ENCODE measurements around the gene TBATA. TPM values are rescaled to one million over a fixed set of nuclear protein-coding genes. Genes with fewer than 3 reads are reported as not detected.

Gene TBATA
- polyA plus RNA-seq (2013), result not detected in 2 replicates

DNA sequence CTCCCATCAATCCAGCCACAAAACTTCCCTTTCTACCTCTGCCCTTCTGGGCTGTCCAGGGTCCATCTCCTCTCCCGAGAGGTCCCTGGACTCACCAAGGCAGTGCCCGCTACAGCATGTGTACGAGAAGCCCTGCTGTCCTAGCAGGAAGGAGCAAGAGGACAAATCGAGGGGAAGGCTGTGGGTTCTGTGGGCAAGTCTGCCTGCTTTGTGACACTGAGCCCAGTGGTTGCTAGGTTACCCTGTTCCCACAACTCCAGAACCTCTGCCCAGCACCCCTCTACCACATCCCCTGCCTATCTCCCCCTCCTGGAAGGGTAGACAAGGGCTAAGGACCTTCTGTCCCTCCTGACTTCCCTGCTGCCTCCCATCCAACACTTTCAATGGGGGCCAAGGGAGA, at the start of gene TBATA:
TBATA (minus strand) TSS at position 188 of the 400 bp plus-strand sequence. CDS start 1,998 bp downstream, outside the sequence.
- Histone ChIP-seq H2BK5ac (ENCODE audit: low read depth, low read length, poor library complexity) (no peak within 1 kb of the TSS), H3K79me1 (ENCODE audit: low read length) (no peaks in the 10 kb centered on the region), H4K12ac (ENCODE audit: low read depth, low read length) (no peak within 1 kb of the TSS), H2AFZ (ENCODE audit: insufficient read depth, low read length, poor library complexity) (no peak within 1 kb of the TSS), H3K79me2 (ENCODE audit: control insufficient read depth, insufficient read depth, low read length, poor library complexity) (no peaks in the 10 kb centered on the region), H3K4me1 (ENCODE audit: control insufficient read depth in 1 of 2, insufficient read depth in 2 of 2, low read length in 2 of 2) (no peaks in the 10 kb centered on the region), H3K4ac (ENCODE audit: low read depth, low read length) (no peak within 1 kb of the TSS), H3K36me3 (ENCODE audit: control insufficient read depth in 1 of 2, insufficient read depth in 2 of 2, low read length in 2 of 2) (no peaks in the 10 kb centered on the region), H4K91ac (ENCODE audit: low read depth, low read length) (no peak within 1 kb of the TSS), H4K8ac (ENCODE audit: low read depth, low read length) (no peak within 1 kb of the TSS), H3K18ac (ENCODE audit: low read length) (no peak within 1 kb of the TSS), H3K27ac (ENCODE audit: low read depth, low read length) (no peak within 1 kb of the TSS), H3K4me3 (ENCODE audit: low read depth, low read length) (no peak within 1 kb of the TSS), H3K4me2 (ENCODE audit: low read length) (no peak within 1 kb of the TSS), H3K9ac (ENCODE audit: low read length) (no peak within 1 kb of the TSS), H2BK120ac (ENCODE audit: insufficient read depth, low read length, poor library complexity) (no peak within 1 kb of the TSS), H3K27me3 (ENCODE audit: insufficient read depth, low read length) (no peaks in the 10 kb centered on the region), H3K14ac (ENCODE audit: low read length) (no peak within 1 kb of the TSS), H3K9me3 (ENCODE audit: insufficient read depth, low read depth, low read length) (peaks cover 2% of the 10 kb centered on the region), H2BK12ac (ENCODE audit: low read length) (no peak within 1 kb of the TSS), H3K23ac (ENCODE audit: low read length) (no peak within 1 kb of the TSS), H2AK5ac (ENCODE audit: low read length) (no peak within 1 kb of the TSS)
- WGBS (ENCODE audit: extremely low coverage, insufficient coverage, insufficient read length), result no CpG with 5 or more reads among the region's 4 CpGs
- DNase-seq, result no peak

GRCh38 chr10:70834441-70835151, 49.4 kb upstream of the TBATA start:
- Histone ChIP-seq H2BK5ac (ENCODE audit: low read depth, low read length, poor library complexity) (no peak overlapping the region), H2BK12ac (ENCODE audit: low read length) (no peak overlapping the region), H2AFZ (ENCODE audit: insufficient read depth, low read length, poor library complexity) (no peak overlapping the region), H3K4me3 (ENCODE audit: low read depth, low read length) (no peak overlapping the region), H4K8ac (ENCODE audit: low read depth, low read length) (no peak overlapping the region), H3K18ac (ENCODE audit: low read length) (no peak overlapping the region), H3K4ac (ENCODE audit: low read depth, low read length) (no peak overlapping the region), H4K91ac (ENCODE audit: low read depth, low read length) (no peak overlapping the region), H3K14ac (ENCODE audit: low read length) (no peak overlapping the region), H3K27ac (ENCODE audit: low read depth, low read length) (no peak overlapping the region), H3K4me2 (ENCODE audit: low read length) (no peak overlapping the region), H3K79me1 (ENCODE audit: low read length) (peaks cover 7% of the 10 kb centered on the region), H2AK5ac (ENCODE audit: low read length) (no peak overlapping the region), H3K27me3 (ENCODE audit: insufficient read depth, low read length) (no peaks in the 10 kb centered on the region), H3K36me3 (ENCODE audit: control insufficient read depth in 1 of 2, insufficient read depth in 2 of 2, low read length in 2 of 2) (peaks cover 0 to 5% of the 10 kb centered on the region in 2 experiments), H3K9me3 (ENCODE audit: insufficient read depth, low read depth, low read length) (no peaks in the 10 kb centered on the region), H3K79me2 (ENCODE audit: control insufficient read depth, insufficient read depth, low read length, poor library complexity) (no peaks in the 10 kb centered on the region), H2BK120ac (ENCODE audit: insufficient read depth, low read length, poor library complexity) (no peak overlapping the region), H3K4me1 (ENCODE audit: control insufficient read depth in 1 of 2, insufficient read depth in 2 of 2, low read length in 2 of 2) (peaks cover 13 to 24% of the 10 kb centered on the region in 2 experiments), H3K9ac (ENCODE audit: low read length) (no peak overlapping the region), H3K23ac (ENCODE audit: low read length) (no peak overlapping the region), H4K12ac (ENCODE audit: low read depth, low read length) (no peak overlapping the region)
- no peak for DNase-seq
- no CpG with 5 or more reads among the region's 7 CpGs for WGBS (ENCODE audit: extremely low coverage, insufficient coverage, insufficient read length)

- Histone ChIP-seq H3K4me3 (ENCODE audit: low read depth, low read length) (no peak overlapping the region), H4K91ac (ENCODE audit: low read depth, low read length) (no peak overlapping the region), H3K14ac (ENCODE audit: low read length) (no peak overlapping the region)
These were observed 48.8 kb upstream of the TBATA start for GRCh38 chr10:70834021-70834420.

GRCh38 chr10:70833601-70834000, 48.4 kb upstream of the TBATA start:
- peaks cover 0 to 5% of the 10 kb centered on the region in 2 experiments for H3K36me3 ChIP-seq (ENCODE audit: control insufficient read depth in 1 of 2, insufficient read depth in 2 of 2, low read length in 2 of 2)
- H3K14ac ChIP-seq (ENCODE audit: low read length), result no peak overlapping the region
- H3K4me1 ChIP-seq (ENCODE audit: control insufficient read depth in 1 of 2, insufficient read depth in 2 of 2, low read length in 2 of 2), result peaks cover 16 to 28% of the 10 kb centered on the region in 2 experiments
- WGBS (ENCODE audit: extremely low coverage, insufficient coverage, insufficient read length), result no CpG with 5 or more reads among the region's 2 CpGs
- no peak for DNase-seq
- no peak overlapping the region for H4K91ac ChIP-seq (ENCODE audit: low read depth, low read length)
- no peak overlapping the region for H3K27ac ChIP-seq (ENCODE audit: low read depth, low read length)
- H4K12ac ChIP-seq (ENCODE audit: low read depth, low read length), result no peak overlapping the region
- H3K4me3 ChIP-seq (ENCODE audit: low read depth, low read length), result no peak overlapping the region
- H3K4me2 ChIP-seq (ENCODE audit: low read length), result no peak overlapping the region
- H3K79me1 ChIP-seq (ENCODE audit: low read length), result peaks cover 7% of the 10 kb centered on the region
- no peak overlapping the region for H3K18ac ChIP-seq (ENCODE audit: low read length)
- no peaks in the 10 kb centered on the region for H3K79me2 ChIP-seq (ENCODE audit: control insufficient read depth, insufficient read depth, low read length, poor library complexity)
- H2BK120ac ChIP-seq (ENCODE audit: insufficient read depth, low read length, poor library complexity), result no peak overlapping the region
- no peak overlapping the region for H3K4ac ChIP-seq (ENCODE audit: low read depth, low read length)
- no peaks in the 10 kb centered on the region for H3K9me3 ChIP-seq (ENCODE audit: insufficient read depth, low read depth, low read length)
- H2BK5ac ChIP-seq (ENCODE audit: low read depth, low read length, poor library complexity), result no peak overlapping the region
- no peak overlapping the region for H2BK12ac ChIP-seq (ENCODE audit: low read length)
- H3K9ac ChIP-seq (ENCODE audit: low read length), result no peak overlapping the region
- H4K8ac ChIP-seq (ENCODE audit: low read depth, low read length), result peak overlapping the region; percentile 16
- H2AFZ ChIP-seq (ENCODE audit: insufficient read depth, low read length, poor library complexity), result no peak overlapping the region
- no peak overlapping the region for H2AK5ac ChIP-seq (ENCODE audit: low read length)
- no peak overlapping the region for H3K23ac ChIP-seq (ENCODE audit: low read length)
- no peaks in the 10 kb centered on the region for H3K27me3 ChIP-seq (ENCODE audit: insufficient read depth, low read length)

More at GRCh38 chr10:70834021-70834420, 48.8 kb upstream of the TBATA start:
- no peak overlapping the region for H3K4me2 ChIP-seq (ENCODE audit: low read length)
- H3K4ac ChIP-seq (ENCODE audit: low read depth, low read length), result peak overlapping the region; percentile 30
- H3K23ac ChIP-seq (ENCODE audit: low read length), result no peak overlapping the region
- H2AK5ac ChIP-seq (ENCODE audit: low read length), result no peak overlapping the region
- peaks cover 13 to 25% of the 10 kb centered on the region in 2 experiments for H3K4me1 ChIP-seq (ENCODE audit: control insufficient read depth in 1 of 2, insufficient read depth in 2 of 2, low read length in 2 of 2)
- H2BK5ac ChIP-seq (ENCODE audit: low read depth, low read length, poor library complexity), result no peak overlapping the region
- peaks cover 7% of the 10 kb centered on the region for H3K79me1 ChIP-seq (ENCODE audit: low read length)
- H3K79me2 ChIP-seq (ENCODE audit: control insufficient read depth, insufficient read depth, low read length, poor library complexity), result no peaks in the 10 kb centered on the region
- DNase-seq, result no peak
- no peak overlapping the region for H4K12ac ChIP-seq (ENCODE audit: low read depth, low read length)
- H3K18ac ChIP-seq (ENCODE audit: low read length), result no peak overlapping the region
- H3K9ac ChIP-seq (ENCODE audit: low read length), result no peak overlapping the region
- peak overlapping the region; percentile 16 for H4K8ac ChIP-seq (ENCODE audit: low read depth, low read length)
- WGBS (ENCODE audit: extremely low coverage, insufficient coverage, insufficient read length), result no CpG with 5 or more reads among the region's 5 CpGs
- H3K9me3 ChIP-seq (ENCODE audit: insufficient read depth, low read depth, low read length), result no peaks in the 10 kb centered on the region
- no peak overlapping the region for H2BK120ac ChIP-seq (ENCODE audit: insufficient read depth, low read length, poor library complexity)
- peaks cover 0 to 5% of the 10 kb centered on the region in 2 experiments for H3K36me3 ChIP-seq (ENCODE audit: control insufficient read depth in 1 of 2, insufficient read depth in 2 of 2, low read length in 2 of 2)
- no peak overlapping the region for H2AFZ ChIP-seq (ENCODE audit: insufficient read depth, low read length, poor library complexity)
- H2BK12ac ChIP-seq (ENCODE audit: low read length), result no peak overlapping the region
- no peak overlapping the region for H3K27ac ChIP-seq (ENCODE audit: low read depth, low read length)
- no peaks in the 10 kb centered on the region for H3K27me3 ChIP-seq (ENCODE audit: insufficient read depth, low read length)

Measured in trophoblast cell (in vitro differentiated cells and primary cell).